A673 (cell line): ENCODE measurements around the gene ATP2A3.

ENCODE experiments used
- EZH2 ChIP-seq: fragments of 200-600 bp; sonication (generic); IDR thresholded peaks from 2 replicates; pipeline ENCODE4 v1.6.1; 2017; ENCODE audit warnings: borderline replicate concordance, low read depth, mild to moderate bottlenecking, mixed read lengths, antibody characterized with exemption, low read length; ENCODE audit not compliant: poor library complexity, severe bottlenecking
- TF ChIP-seq, protein P1 (sequence below): fragments of 300-800, 200-600 bp; sonication (generic); conservative IDR thresholded peaks from 2 replicates; pipeline ENCODE4 v1.5.1; 2017; ENCODE audit warnings: low read depth, mild to moderate bottlenecking, antibody characterized with exemption, low read length, moderate library complexity, mixed read lengths

GRCh38 chr17:3921502-3922319 lies 42.5 kb downstream of the ATP2A3 start:
- TF ChIP-seq, protein P1, sequence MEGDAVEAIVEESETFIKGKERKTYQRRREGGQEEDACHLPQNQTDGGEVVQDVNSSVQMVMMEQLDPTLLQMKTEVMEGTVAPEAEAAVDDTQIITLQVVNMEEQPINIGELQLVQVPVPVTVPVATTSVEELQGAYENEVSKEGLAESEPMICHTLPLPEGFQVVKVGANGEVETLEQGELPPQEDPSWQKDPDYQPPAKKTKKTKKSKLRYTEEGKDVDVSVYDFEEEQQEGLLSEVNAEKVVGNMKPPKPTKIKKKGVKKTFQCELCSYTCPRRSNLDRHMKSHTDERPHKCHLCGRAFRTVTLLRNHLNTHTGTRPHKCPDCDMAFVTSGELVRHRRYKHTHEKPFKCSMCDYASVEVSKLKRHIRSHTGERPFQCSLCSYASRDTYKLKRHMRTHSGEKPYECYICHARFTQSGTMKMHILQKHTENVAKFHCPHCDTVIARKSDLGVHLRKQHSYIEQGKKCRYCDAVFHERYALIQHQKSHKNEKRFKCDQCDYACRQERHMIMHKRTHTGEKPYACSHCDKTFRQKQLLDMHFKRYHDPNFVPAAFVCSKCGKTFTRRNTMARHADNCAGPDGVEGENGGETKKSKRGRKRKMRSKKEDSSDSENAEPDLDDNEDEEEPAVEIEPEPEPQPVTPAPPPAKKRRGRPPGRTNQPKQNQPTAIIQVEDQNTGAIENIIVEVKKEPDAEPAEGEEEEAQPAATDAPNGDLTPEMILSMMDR = no peak
- TF ChIP-seq EZH2 = no peak
